Keratinocyte (primary cell): ENCODE measurements around the gene GOLGA7B. TPM values are rescaled to one million over a fixed set of nuclear protein-coding genes. Genes with fewer than 3 reads are reported as not detected.

ENCODE experiments used
- DNase-seq: peaks from one replicate; pipeline ENCODE4 v3.0.0-alpha.2; 2011; ENCODE audit warnings: low read depth, missing footprints, low spot score
- FAIRE-seq: peaks from 2 replicates; lab custom pipeline; 2011; peaks lifted over from hg19 to GRCh38; lab: Jason Lieb, UNC
- H2AFZ ChIP-seq: 2 replicates; pipeline ENCODE4 v1.6.0; 2012; ENCODE audit warnings: low read length, control low read depth, inconsistent platforms; ENCODE audit not compliant: control insufficient read depth
- H3K27ac ChIP-seq: 2 replicates; pipeline ENCODE4 v1.5.1; 2011; ENCODE audit warnings: low read length; ENCODE audit not compliant: control insufficient read depth, insufficient read depth
- H3K27me3 ChIP-seq: 3 replicates; pipeline ENCODE4 v1.6.0; 2011; ENCODE audit warnings: low read length; ENCODE audit not compliant: control insufficient read depth, insufficient read depth; ENCODE audit errors: extremely low read depth
- H3K36me3 ChIP-seq, 2 experiments: 2 replicates in 1 of 2; 3 replicates in 1 of 2; pipeline ENCODE4 v1.5.1; 2011; ENCODE audit warnings: low read length in 2 of 2, mild to moderate bottlenecking in 1 of 2; ENCODE audit not compliant: control insufficient read depth in 2 of 2, insufficient read depth in 2 of 2; ENCODE audit errors: extremely low read depth in 1 of 2
- H3K4me1 ChIP-seq: 3 replicates; pipeline ENCODE4 v1.5.1; 2011; ENCODE audit warnings: low read length; ENCODE audit not compliant: control insufficient read depth, insufficient read depth; ENCODE audit errors: extremely low read depth
- H3K4me2 ChIP-seq: 3 replicates; pipeline ENCODE4 v1.6.0; 2011; ENCODE audit warnings: low read depth, low read length; ENCODE audit not compliant: control insufficient read depth, insufficient read depth; ENCODE audit errors: extremely low read depth
- H3K4me3 ChIP-seq, 3 experiments: fragments of 200-600 bp in 1 of 3; sonication (generic) in 1 of 3; 2 replicates in 2 of 3; 3 replicates in 1 of 3; pipeline ENCODE4 v1.5.1; 2011 to 2016; ENCODE audit warnings: low read length in 3 of 3, mild to moderate bottlenecking in 3 of 3, control low read depth in 2 of 3, inconsistent platforms in 1 of 3, low read depth in 1 of 3, mixed read lengths in 1 of 3, mixed run types in 1 of 3, moderate library complexity in 1 of 3; ENCODE audit not compliant: control insufficient read depth in 2 of 3, insufficient read depth in 2 of 3; ENCODE audit errors: extremely low read depth in 1 of 3
- H3K79me2 ChIP-seq: 2 replicates; pipeline ENCODE4 v1.6.0; 2012; ENCODE audit warnings: low read length; ENCODE audit not compliant: control insufficient read depth, insufficient read depth
- H3K9ac ChIP-seq: 3 replicates; pipeline ENCODE4 v1.6.0; 2011; ENCODE audit warnings: low read length; ENCODE audit not compliant: control insufficient read depth, insufficient read depth; ENCODE audit errors: extremely low read depth
- H3K9me1 ChIP-seq: 3 replicates; pipeline ENCODE4 v1.6.0; 2011; ENCODE audit warnings: low read length; ENCODE audit not compliant: control insufficient read depth, insufficient read depth; ENCODE audit errors: extremely low read depth
- H3K9me3 ChIP-seq: 2 replicates; pipeline ENCODE4 v1.5.1; 2012; ENCODE audit warnings: low read depth, low read length; ENCODE audit not compliant: control insufficient read depth
- H4K20me1 ChIP-seq: 3 replicates; pipeline ENCODE4 v1.6.0; 2011; ENCODE audit warnings: low read length; ENCODE audit not compliant: control insufficient read depth, insufficient read depth; ENCODE audit errors: extremely low read depth
- EZH2 ChIP-seq: IDR thresholded peaks from one replicate; pipeline ENCODE4 v1.6.1; 2012; ENCODE audit warnings: inconsistent platforms, mild to moderate bottlenecking, low read length, moderate library complexity
- dilution Hi-C: fragments of 300-500 bp; cut with MboI; formaldehyde crosslinking; loops from one replicate; pipeline ENCODE4 v1.7.0; 2020; ENCODE audit warnings: low sequenced_read_pairs; ENCODE audit not compliant: extremely low pct_ligation_motif_present
- polyA plus RNA-seq, 5 experiments: library from polyadenylated mRNA; depleted of rRNA in 3 of 5; stranded (reverse) in 3 of 5; stranded (forward) in 1 of 5; unstranded in 1 of 5; fragments of >200 nt; gene quantifications; 1 replicate in 1 of 5; 2 replicates in 3 of 5; 3 replicates in 1 of 5; pipeline versions ENCODE4 v1.2.1 to v1.2.3, GENCODE V29; 2011 to 2012; ENCODE audit warnings: missing spikeins in 2 of 5, low read depth in 1 of 5, low replicate concordance in 1 of 5
- TF ChIP-seq, protein P1 (sequence below), 3 experiments: IDR thresholded peaks in 1 of 3; conservative IDR thresholded peaks in 1 of 3; optimal IDR thresholded peaks in 1 of 3; 2 replicates in 2 of 3; 3 replicates in 1 of 3; pipeline versions ENCODE3 to v1.5.1; 2011; ENCODE audit warnings: low read length in 3 of 3, mild to moderate bottlenecking in 3 of 3, moderate library complexity in 2 of 3, control low read depth in 1 of 3, inconsistent platforms in 1 of 3; ENCODE audit not compliant: insufficient read depth in 2 of 3; ENCODE audit errors: extremely low read depth in 1 of 3

Gene GOLGA7B
- polyA plus RNA-seq, 1 donor (not counting 4 experiments of a cell fraction or from before 2014, with no cell fraction given) = 4.9 TPM

DNA sequence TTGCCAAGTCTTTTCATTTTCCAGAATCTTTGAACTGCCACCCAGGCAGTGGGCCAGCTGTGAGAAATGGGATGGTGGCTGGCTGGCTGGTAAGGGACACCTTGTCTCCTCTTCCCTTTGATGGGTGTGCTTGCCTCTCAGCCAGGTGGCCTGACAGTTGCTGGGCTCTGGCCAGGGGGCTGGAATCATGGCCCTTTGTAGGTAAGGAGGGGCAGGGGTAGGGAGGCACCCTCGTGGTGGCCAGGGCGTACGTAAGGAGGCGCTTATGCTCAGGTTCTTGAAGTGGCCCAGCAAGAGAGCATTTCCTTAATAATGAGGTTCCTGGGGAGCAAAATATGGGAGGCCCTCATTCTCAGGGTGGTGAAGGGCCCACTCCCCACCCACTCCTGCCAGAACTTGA, 33.0 kb upstream of the GOLGA7B start:
- no peak overlapping the region for H3K4me3 ChIP-seq
- H3K27me3 ChIP-seq = no peaks in the 10 kb centered on the region
- no peak overlapping the region for H3K9ac ChIP-seq
- H3K9me3 ChIP-seq = no peaks in the 10 kb centered on the region
- no peak overlapping the region for H3K27ac ChIP-seq
- no peaks in the 10 kb centered on the region for H3K9me1 ChIP-seq
- dilution Hi-C loops = no loop called here
- no peaks in the 10 kb centered on the region for H4K20me1 ChIP-seq
- no peaks in the 10 kb centered on the region for H3K36me3 ChIP-seq
- H3K4me2 ChIP-seq = no peak overlapping the region
- H3K79me2 ChIP-seq = no peaks in the 10 kb centered on the region
- TF ChIP-seq, protein P1, sequence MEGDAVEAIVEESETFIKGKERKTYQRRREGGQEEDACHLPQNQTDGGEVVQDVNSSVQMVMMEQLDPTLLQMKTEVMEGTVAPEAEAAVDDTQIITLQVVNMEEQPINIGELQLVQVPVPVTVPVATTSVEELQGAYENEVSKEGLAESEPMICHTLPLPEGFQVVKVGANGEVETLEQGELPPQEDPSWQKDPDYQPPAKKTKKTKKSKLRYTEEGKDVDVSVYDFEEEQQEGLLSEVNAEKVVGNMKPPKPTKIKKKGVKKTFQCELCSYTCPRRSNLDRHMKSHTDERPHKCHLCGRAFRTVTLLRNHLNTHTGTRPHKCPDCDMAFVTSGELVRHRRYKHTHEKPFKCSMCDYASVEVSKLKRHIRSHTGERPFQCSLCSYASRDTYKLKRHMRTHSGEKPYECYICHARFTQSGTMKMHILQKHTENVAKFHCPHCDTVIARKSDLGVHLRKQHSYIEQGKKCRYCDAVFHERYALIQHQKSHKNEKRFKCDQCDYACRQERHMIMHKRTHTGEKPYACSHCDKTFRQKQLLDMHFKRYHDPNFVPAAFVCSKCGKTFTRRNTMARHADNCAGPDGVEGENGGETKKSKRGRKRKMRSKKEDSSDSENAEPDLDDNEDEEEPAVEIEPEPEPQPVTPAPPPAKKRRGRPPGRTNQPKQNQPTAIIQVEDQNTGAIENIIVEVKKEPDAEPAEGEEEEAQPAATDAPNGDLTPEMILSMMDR (optimal IDR thresholded peaks at IDR 0.05 in 1 of 3, IDR thresholded peaks at IDR 0.05 in 1 of 3, conservative IDR thresholded peaks at IDR 0.05 in 1 of 3; ENCODE audit: extremely low read depth in 1 of 3, insufficient read depth in 2 of 3, low read length in 3 of 3) = no peak
- no peak for TF ChIP-seq EZH2
- peaks cover 4% of the 10 kb centered on the region for H3K4me1 ChIP-seq
- H2AFZ ChIP-seq = no peak overlapping the region
- FAIRE-seq = no peak
- DNase-seq = no peak

DNA sequence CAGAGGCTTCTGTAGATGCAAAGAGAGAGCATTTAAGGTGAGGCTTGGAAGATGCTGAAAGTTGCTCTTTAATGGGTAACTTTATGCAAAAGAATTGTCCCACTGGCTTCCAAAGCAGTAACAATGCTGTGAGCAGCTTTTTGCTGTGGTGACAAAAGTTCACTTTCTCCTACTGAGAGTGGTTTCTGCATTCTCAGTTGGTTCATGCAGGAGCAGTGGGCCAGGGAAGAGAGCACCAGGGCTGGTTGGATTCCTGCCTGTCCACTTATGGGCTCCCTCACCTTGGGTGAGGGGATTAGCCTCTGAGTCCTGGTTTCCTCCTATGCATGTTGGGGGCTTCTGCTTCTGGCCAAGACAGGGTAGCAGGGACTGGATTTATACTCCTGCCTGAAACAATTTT, 31.1 kb upstream of the GOLGA7B start:
- H3K4me1 ChIP-seq = peaks cover 16% of the 10 kb centered on the region
- no peaks in the 10 kb centered on the region for H3K9me1 ChIP-seq
- no peak overlapping the region for H3K27ac ChIP-seq
- no peak overlapping the region for H3K9ac ChIP-seq
- H2AFZ ChIP-seq = no peak overlapping the region
- no peaks in the 10 kb centered on the region for H3K9me3 ChIP-seq
- TF ChIP-seq, protein P1 (optimal IDR thresholded peaks at IDR 0.05 in 1 of 3, IDR thresholded peaks at IDR 0.05 in 1 of 3, conservative IDR thresholded peaks at IDR 0.05 in 1 of 3; ENCODE audit: extremely low read depth in 1 of 3, insufficient read depth in 2 of 3, low read length in 3 of 3) = no peak
- no peak for TF ChIP-seq EZH2
- dilution Hi-C loops = no loop called here
- no peaks in the 10 kb centered on the region for H4K20me1 ChIP-seq
- FAIRE-seq = no peak
- H3K36me3 ChIP-seq = no peaks in the 10 kb centered on the region
- H3K4me2 ChIP-seq = no peak overlapping the region
- H3K4me3 ChIP-seq = no peak overlapping the region
- no peaks in the 10 kb centered on the region for H3K27me3 ChIP-seq
- H3K79me2 ChIP-seq = no peaks in the 10 kb centered on the region
- DNase-seq = no peak
